NCI-H510A treated with DMSO at 0.1 percent for 48 hours (cell line): ENCODE measurements around the gene DPH5.

ENCODE experiments used
- DNase-seq: peaks from one replicate; lab custom pipeline; 2025; lab: John Stamatoyannopoulos, UW

Gene DPH5

GRCh38 chr1:101030881-101031280 lies 5.3 kb upstream of the DPH5 start:
- DNase-seq: no peak

GRCh38 chr1:101029184-101029583 lies 3.6 kb upstream of the DPH5 start:
- DNase-seq: no peak

- DNase-seq: no peak
Observed at GRCh38 chr1:101028466-101028865, 2.9 kb upstream of the DPH5 start.

GRCh38 chr1:101027194-101027772 lies 1.7 kb upstream of the DPH5 start:
- no peak for DNase-seq

- DNase-seq: no peak
Observed at GRCh38 chr1:101026430-101026788, 825 bp upstream of the DPH5 start.

- peak; percentile 74 for DNase-seq
Observed at GRCh38 chr1:101025283-101025656, 314 bp downstream of the DPH5 start.

- no peak for DNase-seq
Observed at GRCh38 chr1:101022294-101022693, 3.3 kb downstream of the DPH5 start.

- no peak for DNase-seq
Observed at GRCh38 chr1:101017448-101017847, 8.1 kb downstream of the DPH5 start.

GRCh38 chr1:101013776-101014175 lies 11.8 kb downstream of the DPH5 start:
- DNase-seq: no peak

GRCh38 chr1:101008229-101008834 lies 17.3 kb downstream of the DPH5 start:
- no peak for DNase-seq

- no peak for DNase-seq
Observed at GRCh38 chr1:101006553-101006952, 19.0 kb downstream of the DPH5 start.

- DNase-seq: no peak
Observed at GRCh38 chr1:101005871-101006270, 19.7 kb downstream of the DPH5 start.

- DNase-seq: no peak
Observed at GRCh38 chr1:101005183-101005582, 20.4 kb downstream of the DPH5 start.

GRCh38 chr1:101004670-101005069 lies 20.9 kb downstream of the DPH5 start:
- DNase-seq: no peak

- DNase-seq: peak; percentile 47
Observed at GRCh38 chr1:101004061-101004460, 21.5 kb downstream of the DPH5 start.

GRCh38 chr1:101003012-101003650 lies 22.5 kb downstream of the DPH5 start:
- no peak for DNase-seq

- no peak for DNase-seq
Observed at GRCh38 chr1:101002551-101002950, 23.0 kb downstream of the DPH5 start.

- no peak for DNase-seq
Observed at GRCh38 chr1:101000131-101000873, 25.3 kb downstream of the DPH5 start.

GRCh38 chr1:100998426-100998825 lies 27.2 kb downstream of the DPH5 start:
- no peak for DNase-seq

- no peak for DNase-seq
Observed at GRCh38 chr1:100995198-100995988, 30.2 kb downstream of the DPH5 start.

- no peak for DNase-seq
Observed at GRCh38 chr1:100989306-100990077, 36.1 kb downstream of the DPH5 start.

GRCh38 chr1:100988121-100988520 lies 37.5 kb downstream of the DPH5 start:
- no peak for DNase-seq
